ENCODE results near the gene SLIT3.

Gene SLIT3

GRCh38 chr5:169299191-169299662 lies 1.7 kb downstream of the SLIT3 start:
- Histone ChIP-seq H3K4me1 (ENCODE audit: control insufficient read depth, low read length) (peaks cover 5% of the 10 kb centered on the region), H3K27me3 (ENCODE audit: control insufficient read depth, low read length) (peaks cover 9% of the 10 kb centered on the region), H3K9me3 (ENCODE audit: control insufficient read depth, insufficient read depth, low read length) (no peaks in the 10 kb centered on the region), H3K9me2 (replicated peaks; ENCODE audit: control insufficient read depth, low read length) (no peaks in the 10 kb centered on the region), H4K20me1 (ENCODE audit: control insufficient read depth, insufficient read depth, low read depth, low read length) (no peaks in the 10 kb centered on the region), H3K4me3 (ENCODE audit: low read length) (no peak overlapping the region), H3K27ac (ENCODE audit: low read depth, low read length) (no peak overlapping the region), H3K4me2 (ENCODE audit: low read length) (no peak overlapping the region), H3K79me2 (ENCODE audit: control insufficient read depth, low read length) (no peaks in the 10 kb centered on the region), H3K36me3 (ENCODE audit: control insufficient read depth, low read length) (no peaks in the 10 kb centered on the region), H3F3A (ENCODE audit: control insufficient read depth, insufficient read depth) (no peaks in the 10 kb centered on the region)
- TF ChIP-seq CTCF (IDR thresholded peaks at IDR 0.05; ENCODE audit: low read depth, low read length, poor library complexity, severe bottlenecking) (no peak), EZH2phosphoT487 (IDR thresholded peaks at IDR 0.05; ENCODE audit: borderline replicate concordance, low read length) (no peak)

GRCh38 chr5:169298193-169298592 lies 2.7 kb downstream of the SLIT3 start:
- no peaks in the 10 kb centered on the region for H3K9me3 ChIP-seq (ENCODE audit: control insufficient read depth, insufficient read depth, low read length)
- no peak overlapping the region for H3K4me2 ChIP-seq (ENCODE audit: low read length)
- no peaks in the 10 kb centered on the region for H3K9me2 ChIP-seq (replicated peaks; ENCODE audit: control insufficient read depth, low read length)
- H3K4me1 ChIP-seq (ENCODE audit: control insufficient read depth, low read length): peaks cover 5% of the 10 kb centered on the region
- H3K27me3 ChIP-seq (ENCODE audit: control insufficient read depth, low read length): peaks cover 6% of the 10 kb centered on the region
- no peaks in the 10 kb centered on the region for H4K20me1 ChIP-seq (ENCODE audit: control insufficient read depth, insufficient read depth, low read depth, low read length)
- TF ChIP-seq EZH2phosphoT487 (IDR thresholded peaks at IDR 0.05; ENCODE audit: borderline replicate concordance, low read length) (no peak), CTCF (IDR thresholded peaks at IDR 0.05; ENCODE audit: low read depth, low read length, poor library complexity, severe bottlenecking) (no peak)
- H3K4me3 ChIP-seq (ENCODE audit: low read length): no peak overlapping the region
- H3K36me3 ChIP-seq (ENCODE audit: control insufficient read depth, low read length): no peaks in the 10 kb centered on the region
- no peaks in the 10 kb centered on the region for H3K79me2 ChIP-seq (ENCODE audit: control insufficient read depth, low read length)
- H3K27ac ChIP-seq (ENCODE audit: low read depth, low read length): no peak overlapping the region
- no peaks in the 10 kb centered on the region for H3F3A ChIP-seq (ENCODE audit: control insufficient read depth, insufficient read depth)

- Histone ChIP-seq H3K36me3 (ENCODE audit: control insufficient read depth, low read length) (no peaks in the 10 kb centered on the region), H3K4me3 (ENCODE audit: low read length) (no peak overlapping the region), H4K20me1 (ENCODE audit: control insufficient read depth, insufficient read depth, low read depth, low read length) (no peaks in the 10 kb centered on the region), H3K27me3 (ENCODE audit: control insufficient read depth, low read length) (no peaks in the 10 kb centered on the region), H3K9me2 (replicated peaks; ENCODE audit: control insufficient read depth, low read length) (no peaks in the 10 kb centered on the region), H3F3A (ENCODE audit: control insufficient read depth, insufficient read depth) (no peaks in the 10 kb centered on the region), H3K9me3 (ENCODE audit: control insufficient read depth, insufficient read depth, low read length) (no peaks in the 10 kb centered on the region), H3K27ac (ENCODE audit: low read depth, low read length) (no peak overlapping the region), H3K4me1 (ENCODE audit: control insufficient read depth, low read length) (no peaks in the 10 kb centered on the region), H3K4me2 (ENCODE audit: low read length) (no peak overlapping the region), H3K79me2 (ENCODE audit: control insufficient read depth, low read length) (no peaks in the 10 kb centered on the region)
- no peak for TF ChIP-seq EZH2phosphoT487 (IDR thresholded peaks at IDR 0.05; ENCODE audit: borderline replicate concordance, low read length)
- no peak for TF ChIP-seq CTCF (IDR thresholded peaks at IDR 0.05; ENCODE audit: low read depth, low read length, poor library complexity, severe bottlenecking)
Measured at GRCh38 chr5:169296419-169297143, 4.4 kb downstream of the SLIT3 start.

Measured in DOHH2 (cell line).